Body of pancreas (tissue), 4 donors: ENCODE data around the gene PLAGL1. TPM values are rescaled to one million over a fixed set of nuclear protein-coding genes. Genes with fewer than 3 reads are reported as not detected.
A peak's percentile ranks its signal among the peaks of the same experiment; 100 is the strongest.
"Not testable (repeated sequence)": the region's sequence is repeated elsewhere in the genome, so short reads cannot be mapped to it uniquely, and the experiment has no call there.

Source experiments
- ATAC-seq: fragments of 150-250 bp; one replicate; pipeline ENCODE4 v1.9.1; 2016
- DNase-seq, 4 donors: peaks; one replicate each; pipeline ENCODE4 v3.0.0-alpha.2; 2019
- H3K27ac ChIP-seq, 4 donors: fragments of 200-600 bp; sonication (generic); 1 replicate in 3 of 4; 2 replicates in 1 of 4; pipeline versions ENCODE4 v1.5.1 to v1.6.1; 2016 to 2019; ENCODE audit warnings: mild to moderate bottlenecking in 1 of 4, mixed read lengths in 1 of 4, moderate library complexity in 1 of 4
- H3K27me3 ChIP-seq, 2 donors: fragments of 200-600 bp; sonication (generic); one replicate each; pipeline ENCODE4 v1.6.0; 2016; ENCODE audit warnings: mild to moderate bottlenecking in 1 of 2
- H3K36me3 ChIP-seq, 2 donors: fragments of 200-600 bp; sonication (generic); replicated peaks in 1 of 2; 2 replicates each; pipeline ENCODE4 v1.5.1; 2016; ENCODE audit warnings: low read depth in 2 of 2; ENCODE audit not compliant: insufficient read depth in 1 of 2
- H3K4me1 ChIP-seq: fragments of 200-600 bp; sonication (generic); one replicate; pipeline ENCODE4 v1.6.0; 2016
- H3K4me3 ChIP-seq, 2 donors: fragments of 200-600 bp; sonication (generic); 1 replicate in 1 of 2; 2 replicates in 1 of 2; pipeline ENCODE4 v1.5.1; 2016 to 2019
- H3K9me3 ChIP-seq, 3 donors: fragments of 200-600 bp; sonication (generic); 1 replicate in 2 of 3; 2 replicates in 1 of 3; pipeline ENCODE4 v1.5.1; 2016
- CTCF ChIP-seq, 7 experiments: fragments of 450-650 bp in 4 of 7; fragments of 200-600 bp in 3 of 7; sonication (generic) in 3 of 7; IDR thresholded peaks; one replicate each; pipeline ENCODE4 v1.5.1; 2016 to 2019; ENCODE audit warnings: antibody characterized with exemption in 7 of 7
- POLR2A ChIP-seq, 3 donors: fragments of 450-650 bp; IDR thresholded peaks; one replicate each; pipeline ENCODE4 v1.6.1; 2016; ENCODE audit warnings: antibody characterized with exemption in 3 of 3, mild to moderate bottlenecking in 2 of 3
- WGBS, 2 donors: methylation state at CpG; one replicate each; pipeline ENCODE4 v1.1.5; 2017; 5-methylcytosine and 5-hydroxymethylcytosine counted together
- intact Hi-C: fragments of 100-400 bp; cut with DNase I; formaldehyde crosslinking; loops from one replicate; pipeline ENCODE4 v1.15.1; 2023
- total RNA-seq, 2 donors: library from RNA; depleted of rRNA; stranded (reverse); fragments of >200 nt; gene quantifications; one replicate each; pipeline ENCODE4 v1.1.0, GENCODE V29; 2016

Gene PLAGL1
- total RNA-seq, 2 donors from 2014 or later: 22.1 to 23.3 TPM

GRCh38 chr6:144012534-144012933, 4.5 kb upstream of the PLAGL1 start:
- Histone ChIP-seq H3K9me3 (no peaks in the 10 kb centered on the region), H3K4me1 (no peaks in the 10 kb centered on the region), H3K4me3 (no peak overlapping the region), H3K27ac (no peak overlapping the region), H3K27me3 (no peaks in the 10 kb centered on the region), H3K36me3 (no peaks in the 10 kb centered on the region)
- TF ChIP-seq POLR2A (IDR thresholded peaks at IDR 0.05): no peak
- no peak for TF ChIP-seq CTCF (IDR thresholded peaks at IDR 0.05)
- whole genome bisulfite sequencing, 2 donors: 56 to 64% methylated on average over 1 of the region's 1 CpG
- intact Hi-C loops: loop anchor here (5.0 kb wide), 1 partner anchor 70 kb away; no protein-coding TSS in a partner anchor
- ATAC-seq (no peak), DNase-seq (no peak)

GRCh38 chr6:144009628-144010027, 1.6 kb upstream of the PLAGL1 start:
- 96 to 97% methylated on average over 2 of the region's 2 CpGs for WGBS, 2 donors

GRCh38 chr6:144008846-144009245, 787 bp upstream of the PLAGL1 start:
- DNase-seq (no peak), ATAC-seq (no peak)
- H3K4me3 ChIP-seq: no peak overlapping the region
- WGBS, 2 donors: 69 to 76% methylated on average over 9 of the region's 9 CpGs
- intact Hi-C loops: no loop called here
- peak overlapping the region; percentile 34 to 82 (median 77) for H3K27ac ChIP-seq
- no peaks in the 10 kb centered on the region for H3K9me3 ChIP-seq
- no peaks in the 10 kb centered on the region for H3K27me3 ChIP-seq
- TF ChIP-seq POLR2A (IDR thresholded peaks at IDR 0.05) (no peak), CTCF (IDR thresholded peaks at IDR 0.05) (no peak)
- H3K4me1 ChIP-seq: no peaks in the 10 kb centered on the region
- H3K36me3 ChIP-seq: no peaks in the 10 kb centered on the region

More at GRCh38 chr6:144009628-144010027, 1.6 kb upstream of the PLAGL1 start:
- not testable (repeated sequence) for H3K9me3 ChIP-seq, H3K4me3 ChIP-seq, ATAC-seq, H3K36me3 ChIP-seq, DNase-seq, H3K27me3 ChIP-seq, H3K27ac ChIP-seq, H3K4me1 ChIP-seq
- intact Hi-C loops: loop anchor here (5.0 kb wide), 1 partner anchor 67 kb away; no protein-coding TSS in a partner anchor

- Histone ChIP-seq H3K4me1 (no peaks in the 10 kb centered on the region), H3K9me3 (no peaks in the 10 kb centered on the region), H3K4me3 (peak overlapping the region; percentile 11 to 33), H3K36me3 (no peaks in the 10 kb centered on the region), H3K27ac (peak overlapping the region; percentile 50 to 82 (median 77)), H3K27me3 (no peaks in the 10 kb centered on the region)
- DNase-seq (peak in 2 of 4 donors; percentile 13), ATAC-seq (peak; percentile 28)
- WGBS, 2 donors: 45 to 50% methylated on average over 22 to 48 of the region's 52 CpGs
- TF ChIP-seq POLR2A (IDR thresholded peaks at IDR 0.05) (no peak), CTCF (IDR thresholded peaks at IDR 0.05) (no peak)
- intact Hi-C loops: no loop called here
Measured at GRCh38 chr6:144007478-144008119, 460 bp downstream of the PLAGL1 start.

GRCh38 chr6:144006736-144007477, 1.2 kb downstream of the PLAGL1 start:
- Histone ChIP-seq H3K27ac (peak overlapping the region in 2 of 4 donors; percentile 22 to 82), H3K4me1 (no peaks in the 10 kb centered on the region), H3K9me3 (no peaks in the 10 kb centered on the region), H3K36me3 (no peaks in the 10 kb centered on the region), H3K27me3 (no peaks in the 10 kb centered on the region), H3K4me3 (peak overlapping the region in 1 of 2 donors; percentile 33)
- peak in 2 of 4 donors; percentile 14 to 20 for DNase-seq
- intact Hi-C loops: no loop called here
- 23 to 24% methylated on average over 21 of the region's 21 CpGs for WGBS, 2 donors
- no peak for TF ChIP-seq POLR2A (IDR thresholded peaks at IDR 0.05)
- TF ChIP-seq CTCF (IDR thresholded peaks at IDR 0.05): no peak
- no peak for ATAC-seq
